WTC11 (cell line): ENCODE measurements around the gene TRABD. TPM values are rescaled to one million over a fixed set of nuclear protein-coding genes. Genes with fewer than 3 reads are reported as not detected.

ENCODE experiments used
- ATAC-seq: fragments of 200-7000 bp; cut with Tn5 transposase; 2 replicates; pipeline ENCODE4 v1.10.0; 2021; ENCODE audit warnings: mild to moderate bottlenecking, moderate library complexity
- CTCF ChIA-PET: fragments of 300-600 bp; sonication (Branson Sonifier 250); formaldehyde crosslinking; loops from one replicate; lab custom pipeline; 2021; ENCODE audit warnings: antibody characterized with exemption; lab: Charles Lee
- POLR2A ChIA-PET: fragments of 350-600 bp; sonication (Branson Sonifier 250); formaldehyde crosslinking; loops from one replicate; lab custom pipeline; 2021; ENCODE audit warnings: antibody characterized with exemption; lab: Charles Lee
- DNase-seq: peaks from one replicate; pipeline ENCODE4 v3.0.0; 2021; ENCODE audit warnings: low spot score
- H3K27ac Mint-ChIP-seq: 2 replicates; pipeline ENCODE4 v1.8.0; 2021; ENCODE audit warnings: mixed read lengths
- H3K27me3 Mint-ChIP-seq: 2 replicates; pipeline ENCODE4 v1.8.0; 2021; ENCODE audit warnings: low read depth, mild to moderate bottlenecking, moderate library complexity, mixed read lengths
- H3K36me3 Mint-ChIP-seq: 2 replicates; pipeline ENCODE4 v1.8.0; 2021; ENCODE audit warnings: mixed read lengths
- H3K4me1 Mint-ChIP-seq: 2 replicates; pipeline ENCODE4 v1.8.0; 2022; ENCODE audit warnings: mixed read lengths
- H3K4me3 Mint-ChIP-seq: 2 replicates; pipeline ENCODE4 v1.8.0; 2021; ENCODE audit warnings: mild to moderate bottlenecking, moderate library complexity, mixed read lengths
- H3K9me3 Mint-ChIP-seq: 2 replicates; pipeline ENCODE4 v1.8.0; 2021; ENCODE audit warnings: mixed read lengths
- CBFB ChIP-seq: sonication (generic); formaldehyde crosslinking; IDR thresholded peaks from 2 replicates; pipeline ENCODE4 v1.8.1; 2022; ENCODE audit warnings: mild to moderate bottlenecking, low read depth, missing genetic modification reagents
- ESRRA ChIP-seq: sonication (generic); formaldehyde crosslinking; IDR thresholded peaks from 2 replicates; pipeline ENCODE4 v1.8.1; 2022; ENCODE audit warnings: mild to moderate bottlenecking, missing genetic modification reagents, borderline replicate concordance
- FOXJ3 ChIP-seq: sonication (generic); formaldehyde crosslinking; IDR thresholded peaks from 2 replicates; pipeline ENCODE4 v1.9.0; 2021; ENCODE audit warnings: missing genetic modification reagents, mild to moderate bottlenecking, borderline replicate concordance
- FOXP1 ChIP-seq: sonication (generic); formaldehyde crosslinking; IDR thresholded peaks from 2 replicates; pipeline ENCODE4 v1.8.0; 2022; ENCODE audit warnings: missing genetic modification reagents, mild to moderate bottlenecking, moderate library complexity, borderline replicate concordance
- GTF2I ChIP-seq: fragments of 250-450 bp; sonication (Bioruptor Pico); conservative IDR thresholded peaks from 2 replicates; pipeline ENCODE4 v1.4.0; 2021; ENCODE audit warnings: mild to moderate bottlenecking
- HMGA2 ChIP-seq: fragments of 250-450 bp; sonication (Bioruptor Pico); IDR thresholded peaks from 2 replicates; pipeline ENCODE4 v1.4.0; 2021; ENCODE audit warnings: mild to moderate bottlenecking, moderate library complexity
- IRF2 ChIP-seq: sonication (generic); formaldehyde crosslinking; IDR thresholded peaks from 2 replicates; pipeline ENCODE4 v1.8.0; 2022; ENCODE audit warnings: low read depth, missing genetic modification reagents, borderline replicate concordance
- JUN ChIP-seq: sonication (generic); formaldehyde crosslinking; IDR thresholded peaks from 2 replicates; pipeline ENCODE4 v1.8.0; 2023; ENCODE audit warnings: mild to moderate bottlenecking, missing genetic modification reagents
- KAT7 ChIP-seq: sonication (generic); formaldehyde crosslinking; IDR thresholded peaks from 2 replicates; pipeline ENCODE4 v1.8.1; 2023; ENCODE audit warnings: missing genetic modification reagents, mild to moderate bottlenecking, borderline replicate concordance
- MYBL2 ChIP-seq: sonication (generic); formaldehyde crosslinking; IDR thresholded peaks from 2 replicates; pipeline ENCODE4 v1.8.1; 2023; ENCODE audit warnings: mild to moderate bottlenecking, moderate library complexity, missing genetic modification reagents
- NFE2L1 ChIP-seq: sonication (generic); formaldehyde crosslinking; IDR thresholded peaks from 2 replicates; pipeline ENCODE4 v1.8.1; 2023; ENCODE audit warnings: missing genetic modification reagents
- NR3C1 ChIP-seq: sonication (generic); formaldehyde crosslinking; conservative IDR thresholded peaks from 2 replicates; pipeline ENCODE4 v1.8.1; 2023; ENCODE audit warnings: low read depth, mild to moderate bottlenecking, missing genetic modification reagents
- total RNA-seq: library from RNA; stranded (reverse); gene quantifications from 3 replicates; pipeline ENCODE4 v1.2.3, GENCODE V29; 2021
- TF ChIP-seq, protein P1 (sequence below): fragments of 250-450 bp; sonication (Bioruptor Pico); IDR thresholded peaks from 2 replicates; pipeline ENCODE4 v1.9.0; 2021; ENCODE audit warnings: moderate library complexity, mild to moderate bottlenecking, inconsistent platforms, borderline replicate concordance
- TF ChIP-seq, protein P2 (sequence below): sonication (generic); formaldehyde crosslinking; conservative IDR thresholded peaks from 2 replicates; pipeline ENCODE4 v1.8.1; 2022; ENCODE audit warnings: mild to moderate bottlenecking, missing genetic modification reagents
- TF ChIP-seq, protein P3 (sequence below): sonication (generic); formaldehyde crosslinking; IDR thresholded peaks from 2 replicates; pipeline ENCODE4 v1.8.1; 2022; ENCODE audit warnings: low read depth, missing genetic modification reagents, borderline replicate concordance
- TF ChIP-seq, protein P4 (sequence below): fragments of 250-450 bp; sonication (Bioruptor Pico); IDR thresholded peaks from 2 replicates; pipeline ENCODE4 v1.9.0; 2021; ENCODE audit warnings: mild to moderate bottlenecking
- TF ChIP-seq, protein P5 (sequence below): sonication (generic); formaldehyde crosslinking; IDR thresholded peaks from 2 replicates; pipeline ENCODE4 v1.8.1; 2023; ENCODE audit warnings: mild to moderate bottlenecking, missing genetic modification reagents, moderate library complexity
- TF ChIP-seq, protein P6 (sequence below): sonication (generic); formaldehyde crosslinking; IDR thresholded peaks from 2 replicates; pipeline ENCODE4 v1.8.1; 2022; ENCODE audit warnings: mild to moderate bottlenecking, missing genetic modification reagents, moderate library complexity, borderline replicate concordance
- TF ChIP-seq, protein P7 (sequence below): fragments of 250-450 bp; sonication (Bioruptor Pico); IDR thresholded peaks from 2 replicates; pipeline ENCODE4 v2.1.2; 2022; ENCODE audit warnings: mild to moderate bottlenecking, moderate library complexity
- TF ChIP-seq, protein P8 (sequence below): fragments of 250-450 bp; sonication (Bioruptor Pico); IDR thresholded peaks from 2 replicates; pipeline ENCODE4 v1.8.0; 2021; ENCODE audit warnings: mild to moderate bottlenecking

TRABD gene
- total RNA-seq, 1 experiment from 2014 or later: 90.4 TPM

DNA sequence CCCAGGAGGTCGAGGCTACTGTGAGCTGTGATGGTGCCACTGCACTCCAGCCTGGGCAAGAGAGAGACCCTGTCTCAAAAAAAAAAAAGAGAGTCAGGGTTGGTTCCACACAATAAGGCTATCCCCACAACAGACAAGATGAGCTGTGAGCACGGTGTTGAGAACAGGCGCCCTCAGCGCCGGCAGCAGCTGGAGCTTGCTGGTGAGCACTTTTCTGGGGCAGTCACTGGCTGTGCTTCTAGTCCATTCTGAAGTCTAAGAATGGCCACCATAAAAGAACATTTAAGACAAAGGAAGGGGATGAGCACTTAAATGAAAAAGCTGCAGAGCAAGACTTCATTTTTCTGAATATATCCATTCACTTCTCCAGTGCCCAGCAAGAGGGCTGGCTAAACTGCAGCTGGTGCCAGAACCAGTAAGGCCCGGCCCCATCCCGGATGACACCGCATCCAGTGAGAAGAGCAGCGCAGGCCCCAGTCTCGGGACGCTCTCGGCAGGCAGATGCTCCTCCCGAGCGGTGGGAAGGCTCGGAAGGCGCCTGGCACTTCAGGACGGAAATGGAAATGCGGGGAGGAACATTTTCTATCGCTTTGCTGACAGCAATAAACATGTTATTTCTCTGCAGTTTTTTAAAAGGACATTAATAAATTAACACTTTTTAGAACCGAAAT lies 46.9 kb downstream of the TRABD start (continued):
- TF ChIP-seq FOXJ3 (CRISPR knock-in tag): no peak

DNA sequence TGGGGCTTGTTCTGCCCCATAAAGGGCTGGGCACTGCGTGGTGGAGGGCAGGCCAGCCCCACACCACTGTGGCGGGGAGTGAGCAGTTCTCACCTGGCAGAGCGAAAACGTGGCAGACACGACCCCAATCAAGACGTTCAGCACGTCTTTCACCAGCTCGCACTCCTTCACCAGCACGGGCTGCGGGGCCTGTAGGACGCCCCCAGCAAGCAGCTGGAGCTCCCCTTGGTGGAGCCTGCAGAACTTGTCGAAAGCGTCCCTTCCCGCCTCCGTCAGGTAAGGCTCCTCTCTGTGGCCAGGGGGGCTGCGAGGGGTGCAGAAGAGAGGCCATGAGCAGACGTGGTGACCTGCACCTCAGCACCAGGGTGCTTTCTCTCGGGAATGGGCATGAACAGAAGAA lies 47.5 kb downstream of the TRABD start:
- DNase-seq (no peak), ATAC-seq (no peak)
- Mint-ChIP-seq H3K36me3 (peaks cover 12% of the 10 kb centered on the region), H3K4me1 (no peaks in the 10 kb centered on the region; the same call in 1 of the 2 replicates), H3K4me3 (no peak overlapping the region), H3K27ac (no peak overlapping the region), H3K9me3 (peaks cover 11% of the 10 kb centered on the region), H3K27me3 (no peaks in the 10 kb centered on the region)
- POLR2A ChIA-PET: no interaction called here
- TF ChIP-seq, protein P1, sequence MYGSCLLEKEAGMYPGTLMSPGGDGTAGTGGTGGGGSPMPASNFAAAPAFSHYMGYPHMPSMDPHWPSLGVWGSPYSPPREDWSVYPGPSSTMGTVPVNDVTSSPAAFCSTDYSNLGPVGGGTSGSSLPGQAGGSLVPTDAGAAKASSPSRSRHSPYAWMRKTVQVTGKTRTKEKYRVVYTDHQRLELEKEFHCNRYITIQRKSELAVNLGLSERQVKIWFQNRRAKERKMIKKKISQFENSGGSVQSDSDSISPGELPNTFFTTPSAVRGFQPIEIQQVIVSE (CRISPR knock-in tag): no peak
- TF ChIP-seq, protein P2, sequence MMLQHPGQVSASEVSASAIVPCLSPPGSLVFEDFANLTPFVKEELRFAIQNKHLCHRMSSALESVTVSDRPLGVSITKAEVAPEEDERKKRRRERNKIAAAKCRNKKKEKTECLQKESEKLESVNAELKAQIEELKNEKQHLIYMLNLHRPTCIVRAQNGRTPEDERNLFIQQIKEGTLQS (CRISPR knock-in tag): no peak
- TF ChIP-seq GTF2I (no peak), KAT7 (no peak), NFE2L1 (CRISPR knock-in tag) (no peak), MYBL2 (CRISPR knock-in tag) (no peak), IRF2 (CRISPR knock-in tag) (no peak), NR3C1 (no peak), JUN (CRISPR knock-in tag) (no peak), ESRRA (CRISPR knock-in tag) (no peak), CBFB (CRISPR knock-in tag) (no peak), FOXP1 (CRISPR knock-in tag) (no peak), HMGA2 (no peak)
- TF ChIP-seq, protein P3, sequence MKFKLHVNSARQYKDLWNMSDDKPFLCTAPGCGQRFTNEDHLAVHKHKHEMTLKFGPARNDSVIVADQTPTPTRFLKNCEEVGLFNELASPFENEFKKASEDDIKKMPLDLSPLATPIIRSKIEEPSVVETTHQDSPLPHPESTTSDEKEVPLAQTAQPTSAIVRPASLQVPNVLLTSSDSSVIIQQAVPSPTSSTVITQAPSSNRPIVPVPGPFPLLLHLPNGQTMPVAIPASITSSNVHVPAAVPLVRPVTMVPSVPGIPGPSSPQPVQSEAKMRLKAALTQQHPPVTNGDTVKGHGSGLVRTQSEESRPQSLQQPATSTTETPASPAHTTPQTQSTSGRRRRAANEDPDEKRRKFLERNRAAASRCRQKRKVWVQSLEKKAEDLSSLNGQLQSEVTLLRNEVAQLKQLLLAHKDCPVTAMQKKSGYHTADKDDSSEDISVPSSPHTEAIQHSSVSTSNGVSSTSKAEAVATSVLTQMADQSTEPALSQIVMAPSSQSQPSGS (CRISPR knock-in tag): no peak
- TF ChIP-seq, protein P4, sequence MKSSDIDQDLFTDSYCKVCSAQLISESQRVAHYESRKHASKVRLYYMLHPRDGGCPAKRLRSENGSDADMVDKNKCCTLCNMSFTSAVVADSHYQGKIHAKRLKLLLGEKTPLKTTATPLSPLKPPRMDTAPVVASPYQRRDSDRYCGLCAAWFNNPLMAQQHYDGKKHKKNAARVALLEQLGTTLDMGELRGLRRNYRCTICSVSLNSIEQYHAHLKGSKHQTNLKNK: no peak
- TF ChIP-seq, protein P5, sequence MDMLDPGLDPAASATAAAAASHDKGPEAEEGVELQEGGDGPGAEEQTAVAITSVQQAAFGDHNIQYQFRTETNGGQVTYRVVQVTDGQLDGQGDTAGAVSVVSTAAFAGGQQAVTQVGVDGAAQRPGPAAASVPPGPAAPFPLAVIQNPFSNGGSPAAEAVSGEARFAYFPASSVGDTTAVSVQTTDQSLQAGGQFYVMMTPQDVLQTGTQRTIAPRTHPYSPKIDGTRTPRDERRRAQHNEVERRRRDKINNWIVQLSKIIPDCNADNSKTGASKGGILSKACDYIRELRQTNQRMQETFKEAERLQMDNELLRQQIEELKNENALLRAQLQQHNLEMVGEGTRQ (CRISPR knock-in tag): no peak
- TF ChIP-seq, protein P6, sequence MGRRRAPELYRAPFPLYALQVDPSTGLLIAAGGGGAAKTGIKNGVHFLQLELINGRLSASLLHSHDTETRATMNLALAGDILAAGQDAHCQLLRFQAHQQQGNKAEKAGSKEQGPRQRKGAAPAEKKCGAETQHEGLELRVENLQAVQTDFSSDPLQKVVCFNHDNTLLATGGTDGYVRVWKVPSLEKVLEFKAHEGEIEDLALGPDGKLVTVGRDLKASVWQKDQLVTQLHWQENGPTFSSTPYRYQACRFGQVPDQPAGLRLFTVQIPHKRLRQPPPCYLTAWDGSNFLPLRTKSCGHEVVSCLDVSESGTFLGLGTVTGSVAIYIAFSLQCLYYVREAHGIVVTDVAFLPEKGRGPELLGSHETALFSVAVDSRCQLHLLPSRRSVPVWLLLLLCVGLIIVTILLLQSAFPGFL (CRISPR knock-in tag): no peak
- TF ChIP-seq, protein P7, sequence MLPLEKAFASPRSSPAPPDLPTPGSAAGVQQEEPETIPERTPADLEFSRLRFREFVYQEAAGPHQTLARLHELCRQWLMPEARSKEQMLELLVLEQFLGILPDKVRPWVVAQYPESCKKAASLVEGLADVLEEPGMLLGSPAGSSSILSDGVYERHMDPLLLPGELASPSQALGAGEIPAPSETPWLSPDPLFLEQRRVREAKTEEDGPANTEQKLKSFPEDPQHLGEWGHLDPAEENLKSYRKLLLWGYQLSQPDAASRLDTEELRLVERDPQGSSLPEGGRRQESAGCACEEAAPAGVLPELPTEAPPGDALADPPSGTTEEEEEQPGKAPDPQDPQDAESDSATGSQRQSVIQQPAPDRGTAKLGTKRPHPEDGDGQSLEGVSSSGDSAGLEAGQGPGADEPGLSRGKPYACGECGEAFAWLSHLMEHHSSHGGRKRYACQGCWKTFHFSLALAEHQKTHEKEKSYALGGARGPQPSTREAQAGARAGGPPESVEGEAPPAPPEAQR (CRISPR knock-in tag): no peak
- TF ChIP-seq, protein P8, sequence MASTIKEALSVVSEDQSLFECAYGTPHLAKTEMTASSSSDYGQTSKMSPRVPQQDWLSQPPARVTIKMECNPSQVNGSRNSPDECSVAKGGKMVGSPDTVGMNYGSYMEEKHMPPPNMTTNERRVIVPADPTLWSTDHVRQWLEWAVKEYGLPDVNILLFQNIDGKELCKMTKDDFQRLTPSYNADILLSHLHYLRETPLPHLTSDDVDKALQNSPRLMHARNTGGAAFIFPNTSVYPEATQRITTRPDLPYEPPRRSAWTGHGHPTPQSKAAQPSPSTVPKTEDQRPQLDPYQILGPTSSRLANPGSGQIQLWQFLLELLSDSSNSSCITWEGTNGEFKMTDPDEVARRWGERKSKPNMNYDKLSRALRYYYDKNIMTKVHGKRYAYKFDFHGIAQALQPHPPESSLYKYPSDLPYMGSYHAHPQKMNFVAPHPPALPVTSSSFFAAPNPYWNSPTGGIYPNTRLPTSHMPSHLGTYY (CRISPR knock-in tag): no peak
- CTCF ChIA-PET: interaction anchor here (0.5 to 1.2 kb wide), 3 partner anchors 8 to 265 kb away, joined by 3 to 6 read pairs (median 3); no protein-coding TSS in a partner anchor
